ENCODE measurements around the gene VPS54. TPM values are rescaled to one million over a fixed set of nuclear protein-coding genes. Genes with fewer than 3 reads are reported as not detected.
A peak's percentile ranks its signal among the peaks of the same experiment; 100 is the strongest.

The VPS54 gene
- total RNA-seq, 1 donor from 2014 or later, result 15.0 TPM

GRCh38 chr2:63903003-63903402 is 116.2 kb downstream of the VPS54 start:
- Mint-ChIP-seq H3K27me3 (ENCODE audit: low read depth) (no peaks in the 10 kb centered on the region), H3K4me1 (ENCODE audit: low read depth) (peaks cover 9% of the 10 kb centered on the region), H3K36me3 (ENCODE audit: low read depth) (peaks cover 48% of the 10 kb centered on the region), H3K9me3 (ENCODE audit: low read depth) (peaks cover 21% of the 10 kb centered on the region), H3K27ac (ENCODE audit: unreplicated experiment) (peak overlapping the region; percentile 27), H3K4me3 (ENCODE audit: unreplicated experiment) (no peak overlapping the region)
- no peak for DNase-seq (ENCODE audit: low spot score)
- TF ChIP-seq CTCF (IDR thresholded peaks at IDR 0.05), result no peak

GRCh38 chr2:63902149-63902548 is 117.1 kb downstream of the VPS54 start:
- Mint-ChIP-seq H3K9me3 (ENCODE audit: low read depth) (peaks cover 21% of the 10 kb centered on the region), H3K36me3 (ENCODE audit: low read depth) (peaks cover 46% of the 10 kb centered on the region), H3K27ac (ENCODE audit: unreplicated experiment) (no peak overlapping the region), H3K4me3 (ENCODE audit: unreplicated experiment) (no peak overlapping the region), H3K27me3 (ENCODE audit: low read depth) (no peaks in the 10 kb centered on the region), H3K4me1 (ENCODE audit: low read depth) (peaks cover 9% of the 10 kb centered on the region)
- DNase-seq (ENCODE audit: low spot score), result no peak
- TF ChIP-seq CTCF (IDR thresholded peaks at IDR 0.05), result no peak

GRCh38 chr2:63899639-63900038 is 119.6 kb downstream of the VPS54 start:
- H3K36me3 Mint-ChIP-seq (ENCODE audit: low read depth), result peaks cover 42% of the 10 kb centered on the region

GRCh38 chr2:63898839-63899238 is 120.4 kb downstream of the VPS54 start:
- no peak overlapping the region for H3K4me3 Mint-ChIP-seq (ENCODE audit: unreplicated experiment)
- no peak for TF ChIP-seq CTCF (IDR thresholded peaks at IDR 0.05)
- H3K36me3 Mint-ChIP-seq (ENCODE audit: low read depth), result peaks cover 42% of the 10 kb centered on the region

More at GRCh38 chr2:63899639-63900038, 119.6 kb downstream of the VPS54 start:
- H3K4me3 Mint-ChIP-seq (ENCODE audit: unreplicated experiment), result no peak overlapping the region
- DNase-seq (ENCODE audit: low spot score), result no peak
- no peak for TF ChIP-seq CTCF (IDR thresholded peaks at IDR 0.05)
- no peaks in the 10 kb centered on the region for H3K27me3 Mint-ChIP-seq (ENCODE audit: low read depth)
- peaks cover 9% of the 10 kb centered on the region for H3K4me1 Mint-ChIP-seq (ENCODE audit: low read depth)
- H3K27ac Mint-ChIP-seq (ENCODE audit: unreplicated experiment), result no peak overlapping the region
- H3K9me3 Mint-ChIP-seq (ENCODE audit: low read depth), result peaks cover 13% of the 10 kb centered on the region

GRCh38 chr2:63894167-63894566 is 125.1 kb downstream of the VPS54 start:
- Mint-ChIP-seq H3K27ac (ENCODE audit: unreplicated experiment) (peak overlapping the region; percentile 57), H3K27me3 (ENCODE audit: low read depth) (no peaks in the 10 kb centered on the region), H3K4me3 (ENCODE audit: unreplicated experiment) (no peak overlapping the region), H3K9me3 (ENCODE audit: low read depth) (no peaks in the 10 kb centered on the region), H3K36me3 (ENCODE audit: low read depth) (peaks cover 31% of the 10 kb centered on the region), H3K4me1 (ENCODE audit: low read depth) (peaks cover 12% of the 10 kb centered on the region)
- no peak for DNase-seq (ENCODE audit: low spot score)
- TF ChIP-seq CTCF (IDR thresholded peaks at IDR 0.05), result no peak

More at GRCh38 chr2:63898839-63899238, 120.4 kb downstream of the VPS54 start:
- Mint-ChIP-seq H3K27me3 (ENCODE audit: low read depth) (no peaks in the 10 kb centered on the region), H3K9me3 (ENCODE audit: low read depth) (peaks cover 13% of the 10 kb centered on the region), H3K4me1 (ENCODE audit: low read depth) (peaks cover 9% of the 10 kb centered on the region), H3K27ac (ENCODE audit: unreplicated experiment) (no peak overlapping the region)
- DNase-seq (ENCODE audit: low spot score), result no peak
